Measurements from ENCODE around the gene NXPH4.

Gene NXPH4

GRCh38 chr12:57204454-57204853 is 12.1 kb upstream of the NXPH4 start:
- DNase-seq = no peak

- no peak for DNase-seq
Observed at GRCh38 chr12:57205186-57205585, 11.4 kb upstream of the NXPH4 start.

- no peak for DNase-seq
Observed at GRCh38 chr12:57205931-57206330, 10.7 kb upstream of the NXPH4 start.

- no peak for DNase-seq
Observed at GRCh38 chr12:57207731-57208630, 8.6 kb upstream of the NXPH4 start.

GRCh38 chr12:57208631-57209282 is 7.8 kb upstream of the NXPH4 start:
- no peak for DNase-seq

GRCh38 chr12:57209916-57210315 is 6.7 kb upstream of the NXPH4 start:
- DNase-seq = no peak

GRCh38 chr12:57210461-57210860 is 6.1 kb upstream of the NXPH4 start:
- no peak for DNase-seq

GRCh38 chr12:57210926-57211692 is 5.5 kb upstream of the NXPH4 start:
- peak in 1 of 2 experiments; percentile 47 for DNase-seq

- no peak for DNase-seq
Observed at GRCh38 chr12:57211791-57212700, 4.5 kb upstream of the NXPH4 start.

- DNase-seq = no peak
Observed at GRCh38 chr12:57212701-57213057, 3.9 kb upstream of the NXPH4 start.

GRCh38 chr12:57213058-57213715 is 3.4 kb upstream of the NXPH4 start:
- DNase-seq = peak; percentile 40 to 82

GRCh38 chr12:57213763-57214397 is 2.7 kb upstream of the NXPH4 start:
- no peak for DNase-seq

GRCh38 chr12:57214398-57214781 is 2.2 kb upstream of the NXPH4 start:
- peak; percentile 33 to 58 for DNase-seq

GRCh38 chr12:57215065-57215464 is 1.5 kb upstream of the NXPH4 start:
- DNase-seq = no peak

- DNase-seq = no peak
Observed at GRCh38 chr12:57215668-57216013, 953 bp upstream of the NXPH4 start.

- DNase-seq = peak in 1 of 2 experiments; percentile 40
Observed at GRCh38 chr12:57216921-57217879, 606 bp downstream of the NXPH4 start.

GRCh38 chr12:57218030-57218853 is 1.6 kb downstream of the NXPH4 start:
- peak in 1 of 2 experiments; percentile 40 for DNase-seq

- peak in 1 of 2 experiments; percentile 39 for DNase-seq
Observed at GRCh38 chr12:57219205-57219992, 2.8 kb downstream of the NXPH4 start.
